DMS114 treated with DMSO at 0.1 percent for 48 hours (cell line): Measurements from ENCODE around the gene KIF5A.
"Not testable (repeated sequence)": the region's sequence is repeated elsewhere in the genome, so short reads cannot be mapped to it uniquely, and the experiment has no call there.

Experiments
- DNase-seq: peaks from one replicate; lab custom pipeline; 2025; ENCODE audit not compliant: unreplicated experiment; lab: John Stamatoyannopoulos, UW

The KIF5A gene

DNA sequence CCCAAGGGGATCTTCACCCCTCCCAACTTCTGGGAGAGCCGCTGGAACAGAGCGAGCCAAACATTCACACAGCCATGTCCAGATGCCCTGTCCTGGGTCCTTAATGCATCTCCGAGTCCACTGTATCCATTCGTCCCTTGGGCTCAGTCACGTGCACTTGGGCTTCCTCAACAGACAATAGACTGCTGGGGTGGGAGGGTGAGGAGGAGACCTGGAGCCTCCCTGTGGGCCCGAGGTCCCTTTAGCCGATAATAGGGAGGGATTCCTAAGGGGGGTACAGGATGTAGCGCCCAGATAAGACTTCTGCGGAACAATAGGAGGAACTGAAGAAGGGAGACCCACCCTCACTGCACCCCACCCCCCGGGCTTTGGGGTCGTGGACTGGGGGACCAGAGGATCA lies 68.1 kb downstream of the KIF5A start:
- no peak for DNase-seq

DNA sequence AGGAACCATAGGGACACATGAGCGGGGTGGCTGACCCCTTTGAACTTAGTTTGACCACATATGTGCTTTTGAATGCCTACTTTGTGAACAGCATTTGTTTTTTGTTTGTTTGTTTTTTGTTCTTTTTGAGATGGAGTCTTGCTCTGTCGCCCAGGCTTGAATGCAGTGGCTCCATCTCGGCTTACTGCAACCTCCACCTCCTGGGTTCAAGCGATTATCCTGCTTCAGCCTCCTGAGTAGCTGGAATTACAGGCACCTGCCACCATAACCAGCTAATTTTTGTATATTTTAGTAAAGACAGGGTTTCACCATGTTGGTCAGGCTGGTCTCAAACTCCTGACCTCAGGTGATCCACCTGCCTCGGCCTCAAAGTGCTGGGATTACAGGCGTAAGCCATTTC lies 68.6 kb downstream of the KIF5A start:
- not testable (repeated sequence) for DNase-seq

DNA sequence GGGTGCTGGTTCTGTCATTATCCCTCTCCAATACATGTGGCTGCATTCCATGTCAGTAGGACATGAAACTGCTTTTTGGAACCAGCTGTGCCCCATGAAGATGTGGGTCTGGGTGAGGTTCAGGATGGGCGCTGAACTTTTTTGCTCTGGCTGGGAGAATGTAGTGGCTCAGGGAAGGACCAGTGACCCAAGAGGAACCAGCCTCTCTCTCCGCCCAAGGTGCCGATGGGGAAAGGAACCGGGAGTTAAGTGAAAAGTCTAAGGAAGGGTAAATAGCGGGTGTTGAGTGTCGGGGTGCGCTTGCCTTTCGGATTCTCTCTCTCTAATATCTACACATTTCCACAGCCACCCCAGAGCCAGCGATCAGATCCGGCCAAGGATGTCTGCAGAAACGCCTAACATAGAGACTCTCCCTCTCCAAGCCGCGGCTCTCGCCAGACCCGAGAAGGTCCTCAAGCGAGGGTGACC lies 69.2 kb downstream of the KIF5A start:
- no peak for DNase-seq

DNA sequence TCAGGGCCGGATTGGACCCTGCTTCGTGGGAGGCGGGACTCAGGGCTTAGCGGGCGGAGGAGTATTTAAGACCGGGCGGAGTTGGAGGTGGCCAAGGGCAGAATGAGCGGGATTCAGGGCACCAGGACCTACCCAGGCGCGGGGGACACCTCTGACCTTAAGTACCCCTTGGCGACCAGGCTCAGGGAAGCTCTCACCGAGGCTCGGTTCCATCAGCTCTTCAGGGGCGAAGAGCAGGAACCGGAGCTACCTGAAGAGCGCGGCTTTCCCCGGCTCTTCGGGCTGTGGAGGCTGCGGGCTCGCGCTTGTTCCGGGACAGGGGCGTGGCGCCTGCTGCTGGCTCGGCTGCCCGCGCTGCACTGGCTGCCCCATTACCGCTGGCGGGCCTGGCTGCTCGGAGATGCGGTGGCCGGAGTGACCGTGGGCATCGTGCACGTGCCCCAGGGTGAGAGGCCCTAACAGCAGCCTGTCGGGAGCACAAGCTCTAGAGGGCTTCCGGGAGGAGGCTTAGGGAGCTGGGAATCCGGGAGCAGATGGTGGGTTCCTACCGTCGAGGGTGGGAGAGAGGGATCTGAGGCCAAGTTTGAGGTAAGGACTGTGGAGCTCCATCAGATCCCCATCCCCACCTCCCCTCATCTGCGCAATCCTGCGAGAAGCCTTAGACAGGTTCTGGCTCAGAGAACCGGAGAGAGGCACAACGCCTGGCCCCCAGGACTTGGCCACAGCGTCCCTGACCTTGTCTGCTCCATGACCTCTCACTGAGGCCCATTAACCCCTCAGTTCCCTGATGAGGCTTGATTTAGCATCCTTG lies 69.8 kb downstream of the KIF5A start:
- no peak for DNase-seq

DNA sequence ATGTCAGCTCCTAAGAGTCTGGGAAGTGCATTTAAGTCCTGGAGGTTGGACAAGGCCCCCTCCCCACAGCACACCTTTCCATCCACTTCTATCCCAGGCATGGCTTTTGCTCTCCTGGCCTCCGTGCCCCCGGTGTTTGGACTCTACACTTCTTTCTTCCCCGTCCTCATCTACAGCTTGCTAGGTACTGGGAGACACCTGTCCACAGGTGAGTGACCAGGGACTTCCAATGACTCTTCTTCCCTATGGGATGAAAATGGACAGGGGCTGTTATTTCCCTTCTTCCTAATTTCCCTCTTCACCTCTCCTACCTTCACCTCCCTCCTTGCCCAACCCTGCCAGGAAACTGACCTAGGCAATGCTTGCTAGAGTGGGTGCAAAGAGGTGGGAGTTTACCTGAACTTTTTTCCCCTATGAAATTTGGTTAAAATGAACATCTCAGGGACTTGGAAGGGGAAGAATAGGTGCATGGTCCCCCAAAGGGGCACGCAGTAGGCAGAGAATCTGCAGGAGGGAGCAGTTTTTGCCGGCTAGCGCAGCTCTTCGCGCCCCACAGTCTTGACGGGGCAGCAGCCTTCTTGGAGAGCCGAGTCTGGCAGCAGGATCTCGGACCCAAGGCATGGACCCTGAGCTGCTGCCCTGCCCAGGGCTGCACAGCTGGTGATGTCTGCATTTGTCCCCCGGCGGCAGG lies 70.5 kb downstream of the KIF5A start:
- DNase-seq: no peak

DNA sequence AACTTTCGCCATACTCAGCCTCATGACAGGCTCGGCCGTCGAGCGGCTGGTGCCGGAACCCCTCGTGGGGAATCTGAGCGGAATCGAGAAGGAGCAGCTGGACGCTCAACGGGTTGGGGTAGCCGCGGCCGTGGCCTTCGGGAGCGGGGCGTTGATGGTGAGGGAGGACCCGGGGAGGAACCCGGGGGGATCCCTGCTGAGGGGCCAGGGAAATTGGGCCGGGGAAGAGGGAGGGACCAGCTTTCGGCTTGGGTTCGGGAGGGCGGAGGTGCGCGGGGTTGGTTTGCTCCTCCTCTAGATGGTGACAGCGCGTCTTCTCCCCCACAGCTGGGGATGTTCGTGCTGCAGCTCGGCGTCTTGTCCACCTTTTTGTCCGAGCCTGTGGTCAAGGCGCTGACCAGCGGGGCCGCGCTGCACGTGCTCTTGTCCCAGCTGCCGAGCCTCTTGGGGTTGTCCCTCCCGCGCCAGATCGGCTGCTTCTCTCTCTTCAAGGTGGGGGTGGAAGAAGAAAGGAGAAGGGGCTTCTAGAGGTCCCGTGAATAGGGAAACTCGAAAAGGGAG lies 71.2 kb downstream of the KIF5A start:
- DNase-seq: no peak

DNA sequence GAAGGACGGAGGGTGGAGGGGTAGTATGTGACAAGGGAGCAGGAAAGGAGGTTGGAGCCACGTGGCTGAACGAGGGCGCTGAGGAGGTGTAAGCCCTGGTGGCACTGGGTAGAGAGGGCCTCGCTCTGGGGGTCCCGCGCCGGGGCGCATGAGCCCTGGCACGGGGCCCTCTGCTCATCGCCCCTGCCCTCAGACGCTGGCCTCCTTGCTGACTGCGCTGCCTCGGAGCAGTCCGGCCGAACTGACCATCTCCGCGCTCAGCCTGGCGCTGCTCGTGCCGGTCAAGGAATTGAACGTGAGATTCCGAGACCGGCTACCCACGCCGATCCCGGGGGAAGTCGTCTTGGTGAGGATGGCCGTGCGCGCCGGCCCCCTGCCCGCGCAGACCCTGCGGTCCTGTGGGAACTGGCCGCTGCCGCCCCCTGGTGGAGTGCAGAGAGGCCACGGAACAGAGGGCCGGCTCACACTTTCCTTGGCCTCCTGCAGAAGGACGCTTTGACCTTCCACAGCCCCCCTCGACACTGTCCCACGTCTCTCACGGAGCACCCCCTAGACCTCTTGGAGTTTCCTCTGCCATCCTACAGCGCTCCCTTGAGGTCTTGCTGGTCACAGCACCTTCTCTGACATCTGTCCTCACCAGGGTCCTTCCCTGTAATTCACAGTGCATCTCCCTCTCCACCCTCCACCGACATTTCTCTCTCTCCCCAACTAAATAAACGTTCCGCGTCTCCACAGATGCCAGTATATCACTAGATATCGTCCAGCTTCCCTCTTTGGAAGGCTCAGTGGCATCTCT lies 71.9 kb downstream of the KIF5A start:
- no peak for DNase-seq

DNA sequence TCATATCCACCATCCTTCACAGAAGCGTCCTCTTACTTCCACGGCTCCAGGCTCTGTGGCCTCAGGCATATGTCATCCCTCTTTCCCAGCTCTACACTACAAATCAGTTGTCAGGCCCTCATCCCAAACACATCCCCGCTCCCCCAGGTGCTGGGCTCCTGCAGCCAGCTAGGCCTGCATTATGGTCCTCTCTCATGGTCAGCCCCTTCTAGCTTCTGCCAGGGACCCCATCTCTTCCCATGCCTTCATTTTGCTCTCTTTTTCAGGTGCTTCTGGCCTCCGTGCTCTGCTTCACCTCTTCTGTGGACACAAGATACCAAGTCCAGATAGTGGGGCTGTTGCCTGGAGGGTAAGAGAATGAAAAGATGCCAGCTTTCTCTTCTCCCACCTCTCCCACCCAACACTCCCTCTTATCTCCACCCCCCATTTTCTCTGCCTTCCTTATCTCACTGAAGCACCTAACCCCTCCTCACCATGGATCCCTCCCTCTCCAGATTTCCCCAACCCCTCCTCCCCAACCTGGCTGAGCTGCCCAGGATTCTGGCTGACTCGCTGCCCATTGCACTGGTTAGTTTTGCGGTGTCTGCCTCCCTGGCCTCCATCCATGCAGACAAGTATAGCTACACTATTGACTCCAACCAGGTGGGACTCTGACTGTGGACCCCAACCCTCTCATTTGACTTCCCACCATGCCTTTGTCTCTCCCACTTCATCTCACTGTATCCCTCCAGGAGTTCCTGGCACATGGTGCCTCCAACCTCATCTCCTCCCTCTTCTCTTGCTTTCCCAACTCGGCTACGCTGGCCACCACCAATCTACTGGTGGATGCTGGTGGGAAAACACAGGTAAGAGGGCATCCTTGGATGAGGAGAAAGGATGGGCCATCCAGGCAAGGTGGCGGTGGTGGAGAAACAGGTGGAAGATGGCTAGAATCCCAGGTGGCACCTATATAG lies 72.7 kb downstream of the KIF5A start:
- no peak for DNase-seq

DNA sequence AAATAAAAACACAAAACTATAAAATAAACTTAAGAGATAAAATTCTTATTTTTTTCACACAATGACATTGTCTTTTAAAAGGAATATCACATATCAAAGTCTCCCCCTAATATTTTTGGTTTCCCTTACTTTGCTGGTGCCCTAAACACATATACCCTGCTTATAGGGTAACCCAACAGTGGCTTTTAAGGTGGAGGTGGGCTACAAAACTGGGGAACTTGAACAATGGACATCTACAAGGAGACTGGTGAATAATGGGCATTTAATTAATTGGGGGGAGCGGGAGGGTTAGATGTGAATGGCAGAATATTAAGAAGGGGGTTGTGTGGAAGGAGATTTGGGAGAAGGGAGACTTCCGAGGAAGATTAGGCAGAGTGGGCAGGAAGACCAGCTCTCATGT lies 73.5 kb downstream of the KIF5A start:
- DNase-seq: no peak

DNA sequence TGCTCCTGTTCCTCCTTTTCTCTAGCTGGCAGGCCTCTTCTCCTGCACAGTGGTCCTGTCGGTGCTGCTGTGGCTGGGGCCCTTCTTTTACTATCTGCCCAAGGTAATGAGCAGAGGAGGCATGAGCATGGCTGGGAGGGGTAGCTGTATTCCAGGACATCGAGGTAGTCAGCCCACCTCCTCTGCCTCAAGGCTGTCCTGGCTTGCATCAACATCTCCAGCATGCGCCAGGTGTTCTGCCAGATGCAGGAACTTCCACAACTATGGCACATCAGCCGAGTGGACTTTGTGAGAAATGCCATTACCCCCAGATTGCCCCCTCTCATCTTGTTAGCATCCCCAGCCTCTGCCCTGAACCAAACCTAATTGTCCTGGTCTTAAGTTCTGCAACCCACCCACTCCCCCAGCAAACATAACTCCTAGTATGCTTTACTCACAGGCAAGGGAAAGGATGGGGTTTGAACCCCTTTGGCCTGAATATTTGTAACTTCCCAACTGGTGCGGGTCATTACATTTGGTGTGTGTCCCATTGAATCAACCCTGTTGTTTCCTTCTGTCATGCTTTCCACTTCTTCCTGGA lies 74.1 kb downstream of the KIF5A start:
- DNase-seq: no peak

DNA sequence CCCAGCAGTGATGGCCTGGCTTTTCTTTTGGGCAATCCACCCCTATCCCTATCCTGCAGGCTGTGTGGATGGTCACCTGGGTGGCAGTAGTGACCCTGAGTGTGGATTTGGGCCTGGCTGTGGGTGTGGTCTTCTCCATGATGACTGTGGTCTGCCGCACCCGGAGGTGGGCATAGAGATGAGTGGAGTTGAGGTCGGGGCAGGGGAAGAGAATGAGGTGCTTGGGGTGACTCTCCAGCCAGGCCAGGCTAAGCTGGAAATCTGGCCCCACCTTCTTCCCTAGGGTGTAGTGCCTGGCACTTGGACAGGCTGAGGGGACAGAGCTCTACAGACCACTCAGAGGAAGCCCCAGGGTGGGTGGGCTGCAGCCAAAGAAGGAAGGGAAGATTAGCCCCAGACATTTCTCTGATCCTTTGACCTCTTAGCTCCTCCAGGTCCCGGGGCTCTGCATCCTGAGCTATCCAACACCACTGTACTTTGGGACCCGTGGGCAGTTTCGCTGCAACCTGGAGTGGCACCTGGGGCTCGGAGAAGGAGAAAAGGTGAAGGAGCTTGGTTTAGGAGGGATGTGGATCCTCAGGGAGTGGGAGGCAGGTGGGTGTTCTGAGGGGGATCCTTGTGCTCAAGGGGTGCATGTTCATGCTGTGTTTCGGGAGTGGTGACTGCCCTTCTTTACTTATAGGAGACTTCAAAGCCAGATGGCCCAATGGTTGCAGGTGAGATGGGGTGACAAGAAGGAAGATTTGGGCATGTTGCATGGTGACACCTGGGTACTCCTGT lies 74.8 kb downstream of the KIF5A start:
- no peak for DNase-seq

DNA sequence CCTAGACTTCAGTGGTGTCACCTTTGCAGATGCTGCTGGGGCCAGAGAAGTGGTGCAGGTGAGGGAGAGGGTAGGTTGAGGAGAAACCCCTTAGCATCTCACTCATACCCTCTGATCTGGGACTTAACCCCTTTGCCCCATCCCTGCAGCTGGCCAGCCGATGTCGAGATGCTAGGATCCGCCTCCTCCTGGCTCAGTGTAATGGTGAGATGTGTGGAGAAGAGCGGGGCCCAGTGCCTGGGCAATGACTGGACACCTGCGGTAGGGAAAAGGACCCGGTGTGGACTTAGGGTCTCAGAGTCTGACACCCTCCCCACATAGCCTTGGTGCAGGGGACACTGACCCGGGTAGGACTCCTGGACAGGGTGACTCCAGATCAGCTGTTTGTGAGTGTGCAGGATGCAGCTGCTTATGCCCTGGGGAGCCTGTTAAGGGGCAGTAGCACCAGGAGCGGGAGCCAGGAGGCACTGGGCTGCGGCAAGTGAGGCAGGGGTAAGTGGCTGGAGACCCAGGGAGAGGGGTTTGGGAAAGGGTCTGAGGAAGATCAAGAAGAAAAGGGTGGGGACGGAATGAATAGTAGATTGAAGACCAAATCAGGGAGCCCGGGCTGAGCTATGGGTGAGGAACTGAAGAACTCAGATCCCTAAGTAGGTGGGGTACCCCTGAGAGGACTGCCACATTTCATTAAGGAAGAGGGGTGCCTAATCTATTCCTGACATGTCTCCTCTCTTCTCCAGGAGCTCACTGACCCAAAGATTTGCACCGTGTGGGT lies 75.6 kb downstream of the KIF5A start:
- DNase-seq: no peak

DNA sequence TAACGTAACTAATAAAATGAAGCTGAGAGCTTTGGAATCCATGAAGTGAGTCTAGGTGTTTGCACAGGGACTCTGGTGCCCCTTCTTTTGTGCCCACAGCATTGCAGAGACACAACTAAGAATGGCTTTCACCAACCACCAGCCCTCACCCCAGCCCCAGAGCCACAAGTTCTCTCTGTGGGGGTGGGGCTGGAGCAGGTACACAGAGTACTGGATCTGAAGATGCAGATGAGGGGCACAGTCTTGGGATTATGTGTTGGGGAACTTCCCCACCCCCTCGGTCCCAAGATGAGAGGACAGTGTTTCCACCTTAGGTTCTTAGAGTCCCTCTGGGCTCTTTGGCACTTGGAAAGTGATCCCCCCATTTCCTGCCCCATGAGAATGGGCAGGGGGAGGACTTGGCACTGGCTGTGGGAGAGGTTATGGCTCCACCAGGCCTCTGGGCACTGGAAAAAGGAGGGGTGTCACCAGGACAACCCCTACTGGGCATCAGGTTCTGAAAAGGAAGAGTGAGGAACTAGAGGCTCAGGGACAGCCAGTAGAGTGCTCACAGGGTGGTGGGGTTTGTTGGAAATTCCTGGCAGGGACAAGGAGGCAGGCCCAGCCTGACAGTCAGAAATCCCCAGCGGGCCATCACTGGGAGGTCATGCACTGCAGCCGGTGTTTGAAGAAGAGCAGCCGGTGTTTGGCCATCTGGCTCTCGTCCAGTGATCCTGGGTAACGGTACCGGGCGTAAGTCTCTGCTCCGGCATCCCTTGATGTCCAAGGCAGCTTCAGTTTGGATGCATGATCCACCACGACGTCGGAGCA lies 76.5 kb downstream of the KIF5A start:
- no peak for DNase-seq

DNA sequence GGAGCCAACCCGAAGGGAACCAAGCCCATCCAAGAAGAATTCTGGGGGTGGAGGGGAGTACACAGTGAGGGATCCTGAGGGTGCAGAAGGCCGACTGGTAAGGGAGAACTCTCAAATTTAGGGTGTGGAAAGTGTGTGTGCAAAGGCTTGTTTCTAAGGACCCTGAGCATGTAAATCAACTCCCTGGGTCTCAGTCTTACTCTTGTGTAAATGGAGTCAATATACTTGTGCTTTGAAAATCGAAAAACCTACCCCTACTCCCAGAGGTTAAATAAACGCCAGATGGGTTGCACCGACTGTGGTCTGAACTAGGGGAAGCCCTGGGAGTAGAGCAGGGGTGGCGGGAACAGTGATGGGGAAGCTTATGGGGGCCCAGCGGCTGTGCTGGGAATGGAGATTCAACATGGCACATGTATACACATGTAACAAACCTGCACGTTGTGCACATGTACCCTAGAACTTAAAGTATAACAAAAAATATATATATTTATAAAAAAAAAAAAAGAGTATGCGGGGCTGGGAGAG lies 77.1 kb downstream of the KIF5A start:
- DNase-seq: no peak

DNA sequence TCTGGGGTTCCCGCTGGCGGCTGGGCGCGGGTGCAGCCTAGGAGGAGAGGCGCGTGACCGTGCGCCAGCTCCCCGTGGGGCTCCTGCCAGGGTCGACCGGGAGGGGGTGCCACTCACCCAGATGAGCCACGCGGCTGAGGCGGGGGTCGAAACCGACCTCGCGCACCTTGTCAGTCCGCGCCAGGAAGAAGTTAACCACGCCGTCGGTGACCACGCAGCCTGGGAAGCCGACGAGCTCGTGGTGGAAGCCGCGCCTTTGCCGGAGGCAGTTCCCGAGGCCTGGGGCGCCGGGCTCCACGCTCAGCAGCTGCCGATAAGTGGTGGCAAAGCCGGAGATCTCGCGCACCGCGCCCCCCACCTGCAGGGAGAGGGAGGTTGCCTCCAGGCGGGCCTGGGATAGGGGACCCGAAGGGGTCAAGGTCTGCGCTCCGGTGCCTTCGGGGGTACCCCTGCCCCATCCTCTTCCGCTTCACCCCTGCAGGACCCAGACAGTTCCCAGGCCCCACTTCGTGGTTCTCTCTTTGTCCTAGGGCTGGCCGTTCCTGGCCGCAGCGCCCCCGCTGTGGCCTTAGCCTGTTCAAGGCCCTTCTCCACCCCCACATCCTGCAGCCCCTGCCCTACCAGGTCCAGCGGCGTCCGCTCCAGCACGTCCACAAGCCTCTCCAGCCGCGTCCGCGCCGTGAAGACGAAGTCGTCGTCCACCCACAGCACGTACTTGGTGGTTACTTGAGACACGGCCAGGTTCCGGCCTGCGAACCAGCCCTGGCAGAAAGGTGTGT lies 77.8 kb downstream of the KIF5A start:
- no peak for DNase-seq
